Activated naive CD8-positive, alpha-beta T cell treated with anti-CD3 and anti-CD28 coated beads, Interleukin-2, amount 10 ng/mL, durations not matched to agents 7 days and 5 days (primary cell): ENCODE results near the gene GPX7. TPM values are rescaled to one million over a fixed set of nuclear protein-coding genes. Genes with fewer than 3 reads are reported as not detected.

ENCODE experiments used
- ATAC-seq: fragments of 150-1000 bp; cut with Tn5 transposase; one replicate; pipeline ENCODE4 v1.10.0; 2021; ENCODE audit warnings: low read depth, moderate library complexity
- POLR2A ChIA-PET: fragments of 350-600 bp; sonication (Branson Sonifier 250); formaldehyde crosslinking; loops from one replicate; lab custom pipeline; 2021; ENCODE audit warnings: antibody characterized with exemption; lab: Charles Lee
- DNase-seq: peaks from one replicate; pipeline ENCODE4 v3.0.0; 2021
- H3K27ac Mint-ChIP-seq: one replicate; pipeline ENCODE4 v1.8.0; 2022; ENCODE audit warnings: mild to moderate bottlenecking, mixed read lengths
- H3K27me3 Mint-ChIP-seq: one replicate; pipeline ENCODE4 v1.8.0; 2022; ENCODE audit warnings: mild to moderate bottlenecking, moderate library complexity, mixed read lengths
- H3K36me3 Mint-ChIP-seq: one replicate; pipeline ENCODE4 v1.8.0; 2021; ENCODE audit warnings: mild to moderate bottlenecking, mixed read lengths
- H3K4me1 Mint-ChIP-seq: one replicate; pipeline ENCODE4 v1.8.0; 2021; ENCODE audit warnings: mixed read lengths
- H3K4me3 Mint-ChIP-seq: one replicate; pipeline ENCODE4 v1.8.0; 2022; ENCODE audit warnings: mild to moderate bottlenecking, moderate library complexity, mixed read lengths
- H3K9me3 Mint-ChIP-seq: one replicate; pipeline ENCODE4 v1.8.0; 2021; ENCODE audit warnings: mixed read lengths
- total RNA-seq, 2 experiments: library from RNA; stranded (reverse); gene quantifications; one replicate each; pipeline ENCODE4 v1.2.3, GENCODE V29; 2021

GPX7 gene
- total RNA-seq, 2 experiments from 2014 or later: 13.5 to 13.9 TPM

DNA sequence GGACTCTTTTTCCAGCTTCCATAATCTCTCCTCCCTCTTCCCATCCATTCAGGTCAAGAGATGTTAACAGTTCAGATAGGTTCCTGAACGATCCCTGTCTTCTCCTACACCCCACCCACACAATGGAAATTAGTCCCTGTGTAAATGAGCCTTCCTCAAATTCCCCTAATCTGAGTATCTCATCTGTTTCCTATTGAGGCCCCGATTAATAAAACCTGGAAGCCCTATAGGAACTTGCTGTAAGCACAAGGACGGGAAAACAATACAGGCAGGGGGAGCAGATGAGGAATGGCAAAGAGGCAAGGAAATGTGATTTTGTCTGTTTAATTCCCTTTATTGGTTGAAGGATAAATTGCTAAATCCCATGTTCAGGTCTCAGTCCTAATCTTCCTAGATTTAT is 7.1 kb upstream of the GPX7 start:
- POLR2A ChIA-PET: no interaction called here
- Mint-ChIP-seq H3K27ac (no peak overlapping the region), H3K9me3 (no peaks in the 10 kb centered on the region), H3K27me3 (no peaks in the 10 kb centered on the region), H3K4me3 (no peak overlapping the region), H3K36me3 (no peaks in the 10 kb centered on the region), H3K4me1 (peaks cover 2% of the 10 kb centered on the region)
- ATAC-seq (no peak), DNase-seq (no peak)

DNA sequence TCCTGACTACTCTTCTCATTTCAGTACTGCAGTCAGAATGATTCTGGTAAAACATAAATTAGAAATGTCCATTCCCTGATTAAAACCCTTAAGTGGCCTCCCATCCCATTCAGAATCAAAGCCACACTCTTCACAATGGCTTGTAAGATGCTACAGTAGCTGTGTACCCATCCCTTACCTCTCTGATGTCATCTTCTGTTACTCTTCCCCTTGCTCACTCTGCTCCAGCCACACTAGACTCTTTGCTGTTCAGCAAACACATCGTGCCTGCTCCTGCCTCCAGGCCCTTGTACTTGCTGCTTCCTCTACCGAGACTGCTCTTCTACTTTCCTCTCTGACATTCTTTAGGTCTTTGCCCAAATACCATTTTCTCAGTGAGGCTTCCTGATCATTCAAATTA is 4.3 kb upstream of the GPX7 start:
- Mint-ChIP-seq H3K36me3 (peaks cover 2% of the 10 kb centered on the region), H3K27me3 (no peaks in the 10 kb centered on the region), H3K27ac (no peak overlapping the region), H3K4me1 (peaks cover 8% of the 10 kb centered on the region), H3K4me3 (no peak overlapping the region), H3K9me3 (no peaks in the 10 kb centered on the region)
- POLR2A ChIA-PET: no interaction called here
- no peak for DNase-seq
- no peak for ATAC-seq

DNA sequence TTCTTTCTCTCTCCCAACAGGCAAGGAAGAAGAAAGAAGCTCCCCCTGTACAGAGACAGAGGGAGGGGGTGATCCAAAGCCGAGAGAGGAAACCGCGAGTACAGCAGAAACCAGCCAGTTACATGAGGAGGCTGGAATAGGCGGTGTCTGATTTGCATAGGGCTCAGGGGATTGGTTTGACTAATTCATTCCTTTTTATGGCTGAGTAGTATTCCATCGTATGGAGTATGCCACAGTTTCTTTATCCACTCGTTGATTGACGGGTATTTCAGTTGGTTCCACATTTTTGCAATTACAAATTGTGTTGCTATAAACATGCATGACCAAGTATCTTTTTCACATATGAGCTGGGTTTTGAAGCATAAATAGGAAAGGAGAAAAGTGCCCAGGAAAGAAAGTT is 3.4 kb upstream of the GPX7 start:
- H3K4me3 Mint-ChIP-seq: no peak overlapping the region
- DNase-seq (no peak), ATAC-seq (no peak)
- no peaks in the 10 kb centered on the region for H3K27me3 Mint-ChIP-seq
- no peak overlapping the region for H3K27ac Mint-ChIP-seq
- H3K9me3 Mint-ChIP-seq: no peaks in the 10 kb centered on the region
- POLR2A ChIA-PET: no interaction called here
- peaks cover 2% of the 10 kb centered on the region for H3K36me3 Mint-ChIP-seq
- peaks cover 16% of the 10 kb centered on the region for H3K4me1 Mint-ChIP-seq

DNA sequence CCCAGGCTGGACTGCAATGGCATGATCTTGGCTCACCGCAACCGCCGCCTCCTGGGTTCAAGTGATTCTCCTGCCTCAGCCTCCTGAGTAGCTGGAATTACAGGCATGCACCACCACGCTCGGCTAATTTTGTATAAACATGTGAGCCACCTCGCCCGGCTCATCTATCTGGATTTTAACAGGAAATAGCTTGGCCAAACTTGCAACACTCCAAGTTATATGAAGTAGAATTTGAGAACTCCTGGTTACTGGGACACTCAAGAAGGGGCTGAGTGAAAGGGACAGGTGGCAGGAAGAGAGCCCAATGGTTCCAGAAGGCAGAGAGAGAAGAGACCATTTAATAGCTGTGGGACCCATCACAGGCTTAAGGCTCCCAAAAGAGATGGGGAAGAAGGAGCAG is 2.9 kb upstream of the GPX7 start:
- ATAC-seq (no peak), DNase-seq (no peak)
- Mint-ChIP-seq H3K27me3 (no peaks in the 10 kb centered on the region), H3K4me3 (no peak overlapping the region), H3K4me1 (peaks cover 20% of the 10 kb centered on the region), H3K9me3 (no peaks in the 10 kb centered on the region), H3K36me3 (peaks cover 2% of the 10 kb centered on the region), H3K27ac (no peak overlapping the region)
- POLR2A ChIA-PET: no interaction called here

DNA sequence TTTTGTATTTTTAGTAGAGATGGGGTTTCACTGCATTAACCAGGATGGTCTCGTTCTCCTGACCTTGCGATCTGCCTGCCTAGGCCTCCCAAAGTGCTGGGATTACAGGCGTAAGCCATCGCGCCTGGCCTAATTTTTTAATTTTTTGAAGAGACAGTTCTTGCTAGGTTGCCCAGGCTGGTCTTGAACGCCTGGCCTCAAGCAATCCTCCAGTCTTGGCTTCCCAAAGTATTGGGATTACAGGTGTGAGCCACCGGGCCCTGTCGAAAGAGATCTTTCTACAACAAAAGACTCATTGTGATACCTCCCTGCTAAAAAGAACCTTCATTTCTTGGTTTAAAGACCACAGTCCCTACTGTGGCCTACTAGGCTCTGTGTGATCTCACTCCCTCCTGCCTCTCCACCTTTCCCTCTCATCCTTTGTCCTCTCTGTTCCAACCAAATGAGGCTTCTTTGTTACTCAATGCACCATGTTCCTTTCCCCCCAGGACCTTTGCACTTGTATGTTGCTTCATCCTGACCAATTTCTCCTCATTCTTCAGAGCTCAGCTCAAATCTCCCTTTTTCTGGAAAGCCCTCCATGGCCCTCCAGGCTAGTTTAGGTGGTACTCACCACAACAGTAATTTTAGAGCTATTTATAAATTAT is 1.5 kb upstream of the GPX7 start:
- Mint-ChIP-seq H3K27ac (no peak overlapping the region), H3K27me3 (no peaks in the 10 kb centered on the region), H3K9me3 (no peaks in the 10 kb centered on the region), H3K4me1 (peaks cover 25% of the 10 kb centered on the region), H3K36me3 (peaks cover 2% of the 10 kb centered on the region), H3K4me3 (no peak overlapping the region)
- POLR2A ChIA-PET: interaction anchor here (1.1 to 1.4 kb wide), 3 partner anchors 33 to 196 kb away, joined by 3 to 5 read pairs (median 4); partner anchors contain the start of genes ORC1, PRPF38A and TUT4
- DNase-seq (no peak), ATAC-seq (no peak)

DNA sequence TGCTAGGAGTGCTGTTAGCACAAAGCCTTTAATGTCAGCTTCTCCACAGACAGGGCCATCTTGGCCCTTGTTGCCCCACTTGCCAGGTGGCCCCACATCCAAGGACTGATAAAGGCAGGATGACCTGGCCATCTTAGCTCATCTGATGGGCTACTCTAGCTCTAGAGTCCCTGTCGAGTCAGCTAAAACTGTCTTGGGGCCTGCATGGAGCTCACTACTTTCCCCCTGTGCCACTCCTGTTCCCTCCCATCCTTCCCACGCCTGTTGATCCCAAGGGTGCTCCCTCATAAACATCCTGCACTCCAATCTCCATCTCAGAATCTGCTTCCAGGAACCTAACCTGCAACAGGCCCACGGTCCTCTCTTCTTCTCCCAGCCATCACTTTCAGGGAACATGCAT is 652 bp upstream of the GPX7 start:
- no peaks in the 10 kb centered on the region for H3K27me3 Mint-ChIP-seq
- DNase-seq: no peak
- ATAC-seq: no peak

DNA sequence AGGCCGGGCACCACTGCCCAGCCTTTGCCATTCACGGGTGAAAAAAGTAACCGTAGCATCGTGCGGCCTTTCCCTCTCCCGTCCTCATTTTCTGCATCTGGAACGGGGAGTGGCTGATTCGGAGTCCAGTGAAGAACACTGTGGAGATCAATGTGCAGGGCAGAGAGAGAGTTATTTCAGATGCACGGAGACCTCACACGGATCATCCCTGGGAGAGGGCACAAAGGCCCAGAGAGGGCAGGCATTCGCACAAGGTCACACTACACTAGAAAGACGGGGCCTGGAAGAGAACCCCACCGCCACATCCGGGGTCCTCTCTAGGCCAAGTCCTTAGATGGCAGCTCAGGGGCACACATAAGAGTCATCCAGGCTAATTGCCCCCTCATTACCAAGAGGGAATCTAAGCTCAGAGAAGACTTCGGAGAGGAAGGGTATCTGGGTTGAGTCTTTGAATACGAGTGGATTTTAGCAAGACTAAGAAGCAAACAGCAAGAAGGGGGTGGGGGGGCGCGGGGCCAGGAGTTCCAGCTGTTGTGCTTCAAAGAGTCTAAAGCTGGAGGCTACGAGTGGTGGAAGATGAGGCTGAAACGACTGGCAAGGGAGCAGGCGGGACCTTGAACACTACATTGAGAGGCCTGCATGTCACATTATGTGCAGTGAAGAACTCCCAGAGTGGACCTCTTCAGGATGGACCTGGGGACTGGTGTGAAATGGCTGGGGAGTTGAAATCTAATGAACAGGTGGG is 857 bp downstream of the GPX7 start:
- Mint-ChIP-seq H3K4me3 (peak overlapping the region; percentile 87), H3K36me3 (peaks cover 8% of the 10 kb centered on the region), H3K4me1 (peaks cover 26% of the 10 kb centered on the region)

More for the DNA sequence above, 652 bp upstream of the GPX7 start:
- Mint-ChIP-seq H3K4me1 (peaks cover 27% of the 10 kb centered on the region), H3K4me3 (peak overlapping the region; percentile 74), H3K36me3 (peaks cover 8% of the 10 kb centered on the region), H3K9me3 (no peaks in the 10 kb centered on the region), H3K27ac (peak overlapping the region; percentile 41)
- POLR2A ChIA-PET: interaction anchor here (1.1 to 1.4 kb wide), 4 partner anchors 30 to 197 kb away, joined by 3 to 5 read pairs (median 4); partner anchors contain the start of genes ORC1, PRPF38A and TUT4

DNA sequence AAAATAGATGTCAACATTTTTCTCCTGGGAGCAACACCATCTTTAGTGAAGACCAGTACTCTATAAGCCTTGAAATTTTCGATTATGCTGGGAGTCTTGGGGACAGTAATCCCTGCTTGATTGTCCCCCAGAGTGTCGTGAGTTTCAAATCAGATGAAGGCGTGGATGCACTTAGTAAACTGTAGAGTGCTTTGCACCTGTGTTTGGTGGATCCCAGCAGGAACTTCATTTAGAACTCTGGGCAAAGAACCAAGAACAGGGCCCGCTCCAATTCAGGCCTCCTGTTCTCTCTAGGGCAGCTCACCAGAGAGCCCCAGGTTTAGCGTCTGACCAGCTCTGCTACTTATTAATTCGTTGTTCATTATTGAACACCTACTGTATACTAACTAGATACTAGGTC is 1.5 kb downstream of the GPX7 start:
- DNase-seq (no peak), ATAC-seq (no peak)
- no peaks in the 10 kb centered on the region for H3K9me3 Mint-ChIP-seq
- H3K4me1 Mint-ChIP-seq: peaks cover 25% of the 10 kb centered on the region
- H3K4me3 Mint-ChIP-seq: peak overlapping the region; percentile 87
- H3K27ac Mint-ChIP-seq: peak overlapping the region; percentile 86
- H3K27me3 Mint-ChIP-seq: no peaks in the 10 kb centered on the region
- H3K36me3 Mint-ChIP-seq: peaks cover 11% of the 10 kb centered on the region
- POLR2A ChIA-PET: interaction anchor here (0.9 to 3.4 kb wide), 2 partner anchors 29 to 121 kb away, joined by 3 to 21 read pairs; partner anchors contain the start of gene SHISAL2A

More for the DNA sequence above, 857 bp downstream of the GPX7 start:
- H3K27me3 Mint-ChIP-seq: no peaks in the 10 kb centered on the region
- H3K9me3 Mint-ChIP-seq: no peaks in the 10 kb centered on the region
- peak overlapping the region; percentile 86 for H3K27ac Mint-ChIP-seq
- POLR2A ChIA-PET: interaction anchor here (3.4 kb wide), 1 partner anchor 30 kb away, joined by 21 read pairs; the partner anchor contains the start of gene SHISAL2A
- DNase-seq (no peak), ATAC-seq (peak; percentile 34)

DNA sequence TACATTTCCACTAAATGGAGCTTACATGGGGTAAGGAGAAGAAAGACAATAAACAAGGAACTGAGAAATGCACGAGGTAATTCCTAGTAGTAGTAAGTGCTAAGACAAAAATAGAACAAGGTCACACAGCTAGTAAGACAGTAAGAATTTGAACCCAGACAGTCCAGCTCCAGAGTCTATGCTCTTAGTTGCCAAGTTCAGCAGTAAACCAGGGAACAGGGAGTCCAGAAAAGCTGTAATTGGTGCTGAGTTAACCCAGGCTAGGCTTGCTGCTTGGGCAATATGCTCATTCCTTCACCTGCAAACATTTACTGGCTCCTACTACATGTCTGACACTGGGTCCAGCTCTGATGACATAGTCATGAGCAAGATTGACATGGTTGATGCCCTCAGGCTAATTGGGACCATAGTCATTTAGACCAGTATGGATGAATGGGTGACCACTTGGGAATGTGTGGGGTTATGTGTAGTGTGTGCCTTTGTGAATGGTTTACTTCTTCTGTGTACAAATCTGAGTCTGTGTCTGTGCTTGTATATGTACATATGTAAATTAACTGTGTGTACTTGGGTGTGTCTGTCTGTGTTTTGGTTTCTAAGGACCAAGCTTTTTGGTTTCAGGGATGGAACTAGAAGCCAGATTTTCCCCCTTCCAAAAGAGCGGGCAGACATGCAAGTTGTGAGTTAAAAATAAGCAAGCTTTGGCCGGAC is 2.0 kb downstream of the GPX7 start:
- ATAC-seq: no peak
- Mint-ChIP-seq H3K27me3 (no peaks in the 10 kb centered on the region), H3K4me3 (no peak overlapping the region), H3K4me1 (peaks cover 25% of the 10 kb centered on the region), H3K27ac (peak overlapping the region; percentile 70), H3K36me3 (peaks cover 11% of the 10 kb centered on the region), H3K9me3 (no peaks in the 10 kb centered on the region)
- DNase-seq: no peak
- POLR2A ChIA-PET: interaction anchor here (0.9 to 3.4 kb wide), 2 partner anchors 29 to 120 kb away, joined by 3 to 21 read pairs; partner anchors contain the start of gene SHISAL2A

DNA sequence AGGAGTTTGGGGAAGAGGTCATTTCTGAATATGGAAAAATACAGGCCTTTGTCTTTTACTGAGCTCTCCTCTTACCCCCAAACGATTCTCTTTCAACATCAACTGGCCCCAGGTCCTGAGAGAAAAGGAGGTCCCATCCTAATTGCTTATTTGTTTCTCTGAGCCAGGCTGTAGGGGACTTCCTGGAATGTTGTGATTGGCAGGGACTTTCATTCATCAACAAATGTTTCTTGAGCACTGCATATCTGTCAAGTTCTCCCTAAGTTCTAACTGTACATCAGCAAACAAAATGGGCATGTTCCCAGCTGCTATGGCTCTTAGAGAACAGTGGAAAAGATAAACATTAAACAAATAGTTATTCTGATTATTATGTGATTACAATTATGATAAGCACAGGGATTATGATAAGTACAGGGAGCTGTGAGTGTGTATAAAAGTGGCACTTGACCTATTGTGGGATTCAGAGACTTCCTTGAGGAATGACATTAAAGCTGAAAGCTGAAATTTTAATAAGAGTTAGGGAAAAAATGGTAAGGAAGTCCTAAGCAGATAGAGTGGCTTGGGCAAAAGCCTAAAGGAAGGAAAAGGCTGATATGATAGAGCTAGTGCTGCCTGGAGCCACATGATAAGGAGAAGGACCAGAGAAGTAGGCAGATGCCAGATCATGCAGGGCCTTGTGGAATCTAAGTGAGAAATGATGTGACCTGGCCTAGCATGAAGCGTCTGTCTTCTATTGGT is 11.6 kb downstream of the GPX7 start:
- no peak for ATAC-seq
- peaks cover 12% of the 10 kb centered on the region for H3K36me3 Mint-ChIP-seq
- H3K27ac Mint-ChIP-seq: no peak overlapping the region
- H3K27me3 Mint-ChIP-seq: no peaks in the 10 kb centered on the region
- no peak overlapping the region for H3K4me3 Mint-ChIP-seq
- peaks cover 13% of the 10 kb centered on the region for H3K4me1 Mint-ChIP-seq
- POLR2A ChIA-PET: interaction anchor here (0.7 kb wide), 1 partner anchor 61 kb away, joined by 5 read pairs; the partner anchor contains the start of gene TUT4
- no peaks in the 10 kb centered on the region for H3K9me3 Mint-ChIP-seq
- DNase-seq: no peak

DNA sequence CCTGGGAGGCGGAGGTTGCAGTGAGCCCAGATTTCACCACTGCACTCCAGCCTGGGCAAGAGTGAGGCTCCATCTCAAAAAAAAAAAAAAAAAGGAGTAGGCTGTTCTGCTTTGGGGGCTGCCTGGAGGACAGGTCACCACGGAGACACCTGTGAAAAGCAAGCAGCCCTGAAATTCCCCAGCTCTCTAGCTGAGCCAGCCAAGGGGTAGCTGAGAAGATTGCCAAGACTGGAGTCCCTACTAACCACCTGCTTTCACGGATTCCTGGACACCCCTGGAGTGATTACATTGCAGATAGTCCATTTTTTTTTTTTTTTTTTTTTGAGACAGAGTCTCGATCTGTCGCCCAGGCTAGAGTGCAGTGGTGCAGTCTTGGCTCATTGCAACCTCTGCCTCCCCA is 12.5 kb downstream of the GPX7 start:
- no peak overlapping the region for H3K27ac Mint-ChIP-seq
- ATAC-seq: no peak
- no peak for DNase-seq
- no peaks in the 10 kb centered on the region for H3K9me3 Mint-ChIP-seq
- no peak overlapping the region for H3K4me3 Mint-ChIP-seq
- POLR2A ChIA-PET: interaction anchor here (0.7 to 1.7 kb wide), 2 partner anchors 18 to 54 kb away, joined by 5 to 10 read pairs; partner anchors contain the start of gene SHISAL2A
- peaks cover 12% of the 10 kb centered on the region for H3K36me3 Mint-ChIP-seq
- no peaks in the 10 kb centered on the region for H3K27me3 Mint-ChIP-seq
- H3K4me1 Mint-ChIP-seq: peaks cover 13% of the 10 kb centered on the region

DNA sequence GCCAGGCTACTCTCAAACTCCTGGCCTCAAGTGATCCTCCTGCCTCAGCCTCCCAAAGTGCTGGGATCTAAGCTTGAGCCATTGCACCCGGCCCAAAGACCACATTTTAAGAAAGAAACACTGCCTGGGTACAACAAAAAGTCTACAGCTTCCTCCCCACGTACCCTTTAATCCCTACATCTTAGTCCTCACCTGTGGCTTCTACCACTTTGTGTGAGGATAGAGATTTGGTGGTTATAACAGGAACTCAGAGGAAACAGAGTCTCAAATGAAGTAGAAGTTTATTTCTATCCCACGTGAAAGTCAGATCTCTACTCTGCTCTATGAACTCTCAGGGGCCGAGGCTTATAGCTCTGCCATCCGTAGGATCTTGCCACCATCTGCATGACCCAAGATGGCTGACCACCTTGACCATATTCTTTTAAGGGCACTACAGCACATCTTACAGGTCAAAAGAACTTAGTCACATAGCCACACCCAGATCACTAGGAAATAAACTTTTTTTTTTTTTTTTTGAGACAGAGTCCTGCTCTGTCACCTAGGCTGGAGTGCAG is 13.4 kb downstream of the GPX7 start:
- no peak for DNase-seq
- H3K27ac Mint-ChIP-seq: peak overlapping the region; percentile 84
- peaks cover 13% of the 10 kb centered on the region for H3K4me1 Mint-ChIP-seq
- no peaks in the 10 kb centered on the region for H3K9me3 Mint-ChIP-seq
- peak; percentile 72 for ATAC-seq
- POLR2A ChIA-PET: interaction anchor here (0.6 to 1.7 kb wide), 4 partner anchors 10 to 55 kb away, joined by 3 to 10 read pairs (median 7); partner anchors contain the start of gene SHISAL2A
- H3K4me3 Mint-ChIP-seq: peak overlapping the region; percentile 70
- peaks cover 14% of the 10 kb centered on the region for H3K36me3 Mint-ChIP-seq
- H3K27me3 Mint-ChIP-seq: no peaks in the 10 kb centered on the region
